GM23338 (cell line): ENCODE results near the gene AP1G1. TPM values are rescaled to one million over a fixed set of nuclear protein-coding genes. Genes with fewer than 3 reads are reported as not detected.

Experiments
- ATAC-seq: fragments of 200-7000 bp; cut with Tn5 transposase; 3 replicates; pipeline ENCODE4 v1.9.1; 2020
- DNase-seq: peaks from one replicate; pipeline ENCODE4 v3.0.0-alpha.2; 2015; ENCODE audit warnings: low spot score
- H2AFZ ChIP-seq: fragments of 200-600 bp; sonication (generic); 2 replicates; pipeline ENCODE4 v1.8.0; 2016; ENCODE audit warnings: antibody characterized with exemption, mild to moderate bottlenecking, moderate library complexity
- H3F3A ChIP-seq: fragments of 200-600 bp; sonication (generic); replicated peaks from 2 replicates; pipeline ENCODE4 v1.8.0; 2017; ENCODE audit warnings: antibody characterized with exemption, mixed run types, low read depth
- H3K27ac ChIP-seq: fragments of 200-600 bp; sonication (generic); 2 replicates; pipeline ENCODE4 v1.6.1; 2016; ENCODE audit warnings: low read depth
- H3K27me3 ChIP-seq: fragments of 200-600 bp; sonication (generic); 2 replicates; pipeline ENCODE4 v1.8.0; 2016; ENCODE audit warnings: mild to moderate bottlenecking, mixed run types, moderate library complexity; ENCODE audit not compliant: insufficient read depth
- H3K36me3 ChIP-seq: fragments of 200-600 bp; sonication (generic); 2 replicates; pipeline ENCODE4 v1.8.0; 2016; ENCODE audit warnings: mild to moderate bottlenecking; ENCODE audit not compliant: insufficient read depth
- H3K4me1 ChIP-seq: fragments of 200-600 bp; sonication (generic); 2 replicates; pipeline ENCODE4 v1.8.0; 2016; ENCODE audit warnings: mild to moderate bottlenecking, moderate library complexity; ENCODE audit not compliant: insufficient read depth
- H3K4me2 ChIP-seq: fragments of 200-600 bp; sonication (generic); 2 replicates; pipeline ENCODE4 v1.7.1; 2017; ENCODE audit warnings: mixed run types
- H3K4me3 ChIP-seq: fragments of 200-600 bp; sonication (generic); 2 replicates; pipeline ENCODE4 v1.6.1; 2016; ENCODE audit warnings: mixed run types
- H3K79me2 ChIP-seq: fragments of 200-600 bp; sonication (generic); replicated peaks from 2 replicates; pipeline ENCODE4 v1.8.0; 2017; ENCODE audit warnings: mild to moderate bottlenecking; ENCODE audit not compliant: insufficient read depth
- H3K9me2 ChIP-seq: fragments of 200-600 bp; sonication (generic); 2 replicates; pipeline ENCODE4 v1.8.0; 2017; ENCODE audit not compliant: insufficient read depth
- H4K20me1 ChIP-seq: fragments of 200-600 bp; sonication (generic); replicated peaks from 2 replicates; pipeline ENCODE4 v1.8.0; 2017; ENCODE audit warnings: mild to moderate bottlenecking; ENCODE audit not compliant: insufficient read depth
- H3K27ac Mint-ChIP-seq: 2 replicates; pipeline ENCODE4 v1.8.0; 2020; ENCODE audit warnings: inconsistent platforms, mild to moderate bottlenecking, moderate library complexity, mixed read lengths
- H3K27me3 Mint-ChIP-seq: 3 replicates; pipeline ENCODE4 v1.8.0; 2022; ENCODE audit warnings: low read depth, mild to moderate bottlenecking, moderate library complexity, mixed read lengths, inconsistent platforms; ENCODE audit not compliant: insufficient read depth, poor library complexity
- H3K36me3 Mint-ChIP-seq: 3 replicates; pipeline ENCODE4 v1.8.0; 2021; ENCODE audit warnings: low read depth, mild to moderate bottlenecking, inconsistent platforms, moderate library complexity, mixed read lengths
- H3K4me1 Mint-ChIP-seq: 3 replicates; pipeline ENCODE4 v1.8.0; 2020; ENCODE audit warnings: mild to moderate bottlenecking, inconsistent platforms, mixed read lengths
- H3K4me3 Mint-ChIP-seq: 3 replicates; pipeline ENCODE4 v1.8.0; 2021; ENCODE audit warnings: moderate library complexity, mild to moderate bottlenecking, inconsistent platforms, mixed read lengths
- H3K9me3 Mint-ChIP-seq: 3 replicates; pipeline ENCODE4 v1.8.0; 2020; ENCODE audit warnings: moderate library complexity, mild to moderate bottlenecking, inconsistent platforms, mixed read lengths
- CREB1 ChIP-seq: fragments of 250-450 bp; sonication (Bioruptor Pico); IDR thresholded peaks from 2 replicates; pipeline ENCODE4 v1.5.0; 2020; ENCODE audit warnings: low read depth, mild to moderate bottlenecking, moderate library complexity
- ETS1 ChIP-seq: IDR thresholded peaks from 2 replicates; pipeline ENCODE4 v1.6.1; 2016; ENCODE audit warnings: antibody characterized with exemption
- EZH2 ChIP-seq: fragments of 200-600 bp; sonication (generic); IDR thresholded peaks from one replicate; pipeline ENCODE4 v1.8.0; 2017; ENCODE audit warnings: antibody characterized with exemption, mild to moderate bottlenecking, low read depth; ENCODE audit not compliant: unreplicated experiment
- EZH2phosphoT487 ChIP-seq: fragments of 200-600 bp; sonication (generic); IDR thresholded peaks from one replicate; pipeline ENCODE4 v1.8.1; 2018; ENCODE audit warnings: antibody characterized with exemption; ENCODE audit not compliant: unreplicated experiment
- NANOG ChIP-seq: IDR thresholded peaks from 2 replicates; pipeline ENCODE4 v1.6.1; 2016; ENCODE audit warnings: antibody characterized with exemption, borderline replicate concordance
- REST ChIP-seq: IDR thresholded peaks from one replicate; pipeline ENCODE4 v1.6.1; 2018; ENCODE audit warnings: antibody characterized with exemption; ENCODE audit not compliant: unreplicated experiment
- STAT1 ChIP-seq: IDR thresholded peaks from one replicate; pipeline ENCODE4 v1.6.1; 2016; ENCODE audit warnings: antibody characterized with exemption; ENCODE audit not compliant: unreplicated experiment
- ZNF331 ChIP-seq: fragments of 250-450 bp; sonication (Bioruptor Pico); IDR thresholded peaks from 2 replicates; pipeline ENCODE4 v1.5.0; 2020; ENCODE audit warnings: low read depth, mild to moderate bottlenecking, moderate library complexity
- ZNF462 ChIP-seq: fragments of 250-450 bp; sonication (Bioruptor Pico); IDR thresholded peaks from 2 replicates; pipeline ENCODE4 v1.5.0; 2020; ENCODE audit warnings: mild to moderate bottlenecking, moderate library complexity
- polyA plus RNA-seq: library from polyadenylated mRNA; unstranded; fragments of >200 nt; fragmentation: Nextera tagmentation; extraction: Ambion mirVana; gene quantifications from 2 replicates; pipeline ENCODE4 v1.2.1, GENCODE V29; 2016
- total RNA-seq: library from RNA; depleted of rRNA; stranded (reverse); fragments of >200 nt; shearing (Covaris generic); gene quantifications from 2 replicates; pipeline ENCODE4 v1.2.3, GENCODE V29; 2014
- TF ChIP-seq, protein P1 (sequence below), 2 experiments: fragments of 200-600 bp in 1 of 2; sonication (generic) in 1 of 2; conservative IDR thresholded peaks; 2 replicates each; pipeline versions ENCODE4 v1.5.1 to v1.6.1; 2016 to 2017; ENCODE audit warnings: antibody characterized with exemption in 2 of 2, low read depth in 2 of 2, mild to moderate bottlenecking in 2 of 2, moderate library complexity in 1 of 2

AP1G1 gene
- total and polyA plus RNA-seq, 2 experiments from 2014 or later, result 16.3 to 73.3 TPM

GRCh38 chr16:71777329-71777728 lies 31.3 kb downstream of the AP1G1 start:
- H4K20me1 ChIP-seq, result peaks cover 21% of the 10 kb centered on the region
- peaks cover 61% of the 10 kb centered on the region for H3K79me2 ChIP-seq
- no peak overlapping the region for H3K4me2 ChIP-seq
- H3K4me1 Mint-ChIP-seq, result no peaks in the 10 kb centered on the region
- ATAC-seq, result no peak; the same call in 1 of the 3 replicates
- H3K9me2 ChIP-seq, result no peaks in the 10 kb centered on the region
- no peaks in the 10 kb centered on the region for H3K27me3 ChIP-seq
- no peak overlapping the region for H3K27ac ChIP-seq
- no peak for TF ChIP-seq ETS1
- no peak for TF ChIP-seq STAT1
- TF ChIP-seq CREB1 (CRISPR knock-in tag), result no peak
- TF ChIP-seq, protein P1, sequence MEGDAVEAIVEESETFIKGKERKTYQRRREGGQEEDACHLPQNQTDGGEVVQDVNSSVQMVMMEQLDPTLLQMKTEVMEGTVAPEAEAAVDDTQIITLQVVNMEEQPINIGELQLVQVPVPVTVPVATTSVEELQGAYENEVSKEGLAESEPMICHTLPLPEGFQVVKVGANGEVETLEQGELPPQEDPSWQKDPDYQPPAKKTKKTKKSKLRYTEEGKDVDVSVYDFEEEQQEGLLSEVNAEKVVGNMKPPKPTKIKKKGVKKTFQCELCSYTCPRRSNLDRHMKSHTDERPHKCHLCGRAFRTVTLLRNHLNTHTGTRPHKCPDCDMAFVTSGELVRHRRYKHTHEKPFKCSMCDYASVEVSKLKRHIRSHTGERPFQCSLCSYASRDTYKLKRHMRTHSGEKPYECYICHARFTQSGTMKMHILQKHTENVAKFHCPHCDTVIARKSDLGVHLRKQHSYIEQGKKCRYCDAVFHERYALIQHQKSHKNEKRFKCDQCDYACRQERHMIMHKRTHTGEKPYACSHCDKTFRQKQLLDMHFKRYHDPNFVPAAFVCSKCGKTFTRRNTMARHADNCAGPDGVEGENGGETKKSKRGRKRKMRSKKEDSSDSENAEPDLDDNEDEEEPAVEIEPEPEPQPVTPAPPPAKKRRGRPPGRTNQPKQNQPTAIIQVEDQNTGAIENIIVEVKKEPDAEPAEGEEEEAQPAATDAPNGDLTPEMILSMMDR (conservative IDR thresholded peaks at IDR 0.05; ENCODE audit: low read depth in 2 of 2), result no peak
- no peak for TF ChIP-seq EZH2
- no peak overlapping the region for H2AFZ ChIP-seq
- no peak overlapping the region for H3K4me3 ChIP-seq
- no peaks in the 10 kb centered on the region for H3K4me1 ChIP-seq
- peak overlapping the region; percentile 84; the same call in 1 of the 2 replicates for H3K27ac Mint-ChIP-seq
- no peaks in the 10 kb centered on the region for H3K9me3 Mint-ChIP-seq
- H3K36me3 Mint-ChIP-seq, result peaks cover 17% of the 10 kb centered on the region
- H3K27me3 Mint-ChIP-seq, result peaks cover 2% of the 10 kb centered on the region
- H3K4me3 Mint-ChIP-seq, result no peak overlapping the region
- H3F3A ChIP-seq, result no peaks in the 10 kb centered on the region
- no peak for DNase-seq
- peaks cover 11% of the 10 kb centered on the region; the same call in 1 of the 2 replicates for H3K36me3 ChIP-seq

DNA sequence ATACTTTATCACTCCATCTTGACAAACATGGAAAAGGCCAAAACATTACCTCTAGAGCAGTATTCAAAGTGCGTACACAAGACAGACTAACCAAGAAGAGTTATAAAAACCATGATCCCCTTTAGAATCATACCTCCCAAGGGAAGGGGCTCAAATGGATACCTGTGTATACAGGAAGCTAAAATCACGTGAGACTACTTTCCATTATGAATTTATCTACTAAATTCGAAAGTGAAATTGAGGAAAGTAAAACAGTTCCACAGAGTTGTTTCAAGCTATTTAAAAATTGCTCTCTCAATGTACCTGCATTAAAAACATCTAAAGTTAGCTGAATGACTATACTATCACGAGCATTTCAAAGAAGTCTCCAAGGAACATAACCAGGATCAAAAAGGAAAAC lies 32.7 kb downstream of the AP1G1 start:
- H3K27ac Mint-ChIP-seq, result no peak overlapping the region
- H3K36me3 Mint-ChIP-seq, result peaks cover 20% of the 10 kb centered on the region
- Histone ChIP-seq H3F3A (no peaks in the 10 kb centered on the region), H3K4me2 (no peak overlapping the region), H2AFZ (no peak overlapping the region), H3K27ac (no peak overlapping the region), H3K79me2 (peaks cover 50% of the 10 kb centered on the region), H4K20me1 (peaks cover 12% of the 10 kb centered on the region; the same call in 1 of the 2 replicates), H3K9me2 (no peaks in the 10 kb centered on the region), H3K4me3 (no peak overlapping the region), H3K36me3 (peaks cover 18% of the 10 kb centered on the region; the same call in 1 of the 2 replicates), H3K27me3 (no peaks in the 10 kb centered on the region), H3K4me1 (no peaks in the 10 kb centered on the region)
- no peak overlapping the region for H3K4me3 Mint-ChIP-seq
- H3K4me1 Mint-ChIP-seq, result no peaks in the 10 kb centered on the region
- no peak for ATAC-seq
- H3K27me3 Mint-ChIP-seq, result peaks cover 2% of the 10 kb centered on the region
- no peaks in the 10 kb centered on the region for H3K9me3 Mint-ChIP-seq
- no peak for DNase-seq
- TF ChIP-seq EZH2phosphoT487, result no peak
- no peak for TF ChIP-seq REST
- TF ChIP-seq ZNF462 (CRISPR knock-in tag), result no peak
- no peak for TF ChIP-seq NANOG
- TF ChIP-seq ZNF331, result no peak
